H1 (cell line): ENCODE measurements around the gene MAPK8IP1. TPM values are rescaled to one million over a fixed set of nuclear protein-coding genes. Genes with fewer than 3 reads are reported as not detected.

Source experiments
- BACH1 ChIP-seq: IDR thresholded peaks from 2 replicates; pipeline ENCODE4 v1.6.1; 2012; ENCODE audit warnings: low read length, improper control_type of control experiment
- polyA plus RNA-seq, 7 experiments: library from polyadenylated mRNA; depleted of rRNA in 3 of 7; stranded (reverse) in 5 of 7; unstranded in 2 of 7; fragments of >200 nt in 5 of 7; fragments of 200-250 nt in 2 of 7; gene quantifications; 1 replicate in 5 of 7; 2 replicates in 1 of 7; 4 replicates in 1 of 7; pipeline versions ENCODE4 v1.2.1 to v1.2.3, GENCODE V29; 2011 to 2013; ENCODE audit warnings: missing spikeins in 2 of 7, mixed read lengths in 2 of 7
- total RNA-seq: library from RNA; stranded (reverse); fragmentation: NEBNext Ultra II Directional; extraction: Animal tissue kit (Norgen Biotek cat#: 25700); gene quantifications from 2 replicates; pipeline ENCODE4 v1.2.1, GENCODE V29; 2021
- TF ChIP-seq, protein P1 (sequence below): fragments of 300-600 bp; sonication (generic); IDR thresholded peaks from 2 replicates; pipeline ENCODE4 v1.7.1; 2012; ENCODE audit warnings: low read length, moderate library complexity, mild to moderate bottlenecking, inconsistent platforms; ENCODE audit not compliant: insufficient replicate concordance
- TF ChIP-seq, protein P2 (sequence below): IDR thresholded peaks from 2 replicates; pipeline ENCODE4 v1.6.1; 2012; ENCODE audit warnings: inconsistent platforms

Gene MAPK8IP1
- total and polyA plus RNA-seq, 2 of the 8 experiments (the other 6 are each of a cell fraction or from before 2014, with no cell fraction given), result 32.4 to 40.1 TPM

DNA sequence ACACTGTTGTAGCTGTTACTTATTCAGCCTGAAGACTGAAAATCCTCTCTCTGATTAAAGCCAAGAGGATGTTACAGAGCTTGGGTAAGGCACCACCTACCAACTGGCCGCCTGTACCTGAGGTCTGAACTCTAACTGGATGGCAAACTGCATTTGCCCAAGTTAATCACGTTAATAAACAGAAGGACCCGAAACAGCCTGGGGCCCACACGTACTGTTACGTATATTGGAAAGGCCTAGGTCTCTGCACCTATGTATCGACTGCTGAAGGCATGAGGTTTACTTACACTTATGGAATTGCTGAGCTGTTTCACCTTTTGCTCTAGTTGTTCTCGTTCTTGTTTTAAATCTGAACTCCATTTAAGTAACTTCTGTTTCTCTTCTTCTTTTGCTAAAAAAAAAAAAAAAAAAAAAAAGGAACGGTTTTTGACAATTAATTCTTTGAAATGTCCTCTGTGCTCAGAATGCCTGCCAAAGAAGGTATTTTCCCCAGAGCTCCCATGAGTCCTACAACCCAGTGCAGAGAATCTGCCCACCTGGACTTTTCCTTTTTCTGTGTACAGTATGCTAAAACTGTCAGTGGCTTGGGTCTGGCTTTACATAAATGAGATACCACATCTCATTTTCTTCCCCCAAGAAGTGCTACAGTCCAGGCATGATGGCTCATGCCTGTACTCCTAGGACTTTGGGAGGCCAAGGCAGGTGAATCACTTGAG lies 50.1 kb downstream of the MAPK8IP1 start (continued):
- TF ChIP-seq, protein P1, sequence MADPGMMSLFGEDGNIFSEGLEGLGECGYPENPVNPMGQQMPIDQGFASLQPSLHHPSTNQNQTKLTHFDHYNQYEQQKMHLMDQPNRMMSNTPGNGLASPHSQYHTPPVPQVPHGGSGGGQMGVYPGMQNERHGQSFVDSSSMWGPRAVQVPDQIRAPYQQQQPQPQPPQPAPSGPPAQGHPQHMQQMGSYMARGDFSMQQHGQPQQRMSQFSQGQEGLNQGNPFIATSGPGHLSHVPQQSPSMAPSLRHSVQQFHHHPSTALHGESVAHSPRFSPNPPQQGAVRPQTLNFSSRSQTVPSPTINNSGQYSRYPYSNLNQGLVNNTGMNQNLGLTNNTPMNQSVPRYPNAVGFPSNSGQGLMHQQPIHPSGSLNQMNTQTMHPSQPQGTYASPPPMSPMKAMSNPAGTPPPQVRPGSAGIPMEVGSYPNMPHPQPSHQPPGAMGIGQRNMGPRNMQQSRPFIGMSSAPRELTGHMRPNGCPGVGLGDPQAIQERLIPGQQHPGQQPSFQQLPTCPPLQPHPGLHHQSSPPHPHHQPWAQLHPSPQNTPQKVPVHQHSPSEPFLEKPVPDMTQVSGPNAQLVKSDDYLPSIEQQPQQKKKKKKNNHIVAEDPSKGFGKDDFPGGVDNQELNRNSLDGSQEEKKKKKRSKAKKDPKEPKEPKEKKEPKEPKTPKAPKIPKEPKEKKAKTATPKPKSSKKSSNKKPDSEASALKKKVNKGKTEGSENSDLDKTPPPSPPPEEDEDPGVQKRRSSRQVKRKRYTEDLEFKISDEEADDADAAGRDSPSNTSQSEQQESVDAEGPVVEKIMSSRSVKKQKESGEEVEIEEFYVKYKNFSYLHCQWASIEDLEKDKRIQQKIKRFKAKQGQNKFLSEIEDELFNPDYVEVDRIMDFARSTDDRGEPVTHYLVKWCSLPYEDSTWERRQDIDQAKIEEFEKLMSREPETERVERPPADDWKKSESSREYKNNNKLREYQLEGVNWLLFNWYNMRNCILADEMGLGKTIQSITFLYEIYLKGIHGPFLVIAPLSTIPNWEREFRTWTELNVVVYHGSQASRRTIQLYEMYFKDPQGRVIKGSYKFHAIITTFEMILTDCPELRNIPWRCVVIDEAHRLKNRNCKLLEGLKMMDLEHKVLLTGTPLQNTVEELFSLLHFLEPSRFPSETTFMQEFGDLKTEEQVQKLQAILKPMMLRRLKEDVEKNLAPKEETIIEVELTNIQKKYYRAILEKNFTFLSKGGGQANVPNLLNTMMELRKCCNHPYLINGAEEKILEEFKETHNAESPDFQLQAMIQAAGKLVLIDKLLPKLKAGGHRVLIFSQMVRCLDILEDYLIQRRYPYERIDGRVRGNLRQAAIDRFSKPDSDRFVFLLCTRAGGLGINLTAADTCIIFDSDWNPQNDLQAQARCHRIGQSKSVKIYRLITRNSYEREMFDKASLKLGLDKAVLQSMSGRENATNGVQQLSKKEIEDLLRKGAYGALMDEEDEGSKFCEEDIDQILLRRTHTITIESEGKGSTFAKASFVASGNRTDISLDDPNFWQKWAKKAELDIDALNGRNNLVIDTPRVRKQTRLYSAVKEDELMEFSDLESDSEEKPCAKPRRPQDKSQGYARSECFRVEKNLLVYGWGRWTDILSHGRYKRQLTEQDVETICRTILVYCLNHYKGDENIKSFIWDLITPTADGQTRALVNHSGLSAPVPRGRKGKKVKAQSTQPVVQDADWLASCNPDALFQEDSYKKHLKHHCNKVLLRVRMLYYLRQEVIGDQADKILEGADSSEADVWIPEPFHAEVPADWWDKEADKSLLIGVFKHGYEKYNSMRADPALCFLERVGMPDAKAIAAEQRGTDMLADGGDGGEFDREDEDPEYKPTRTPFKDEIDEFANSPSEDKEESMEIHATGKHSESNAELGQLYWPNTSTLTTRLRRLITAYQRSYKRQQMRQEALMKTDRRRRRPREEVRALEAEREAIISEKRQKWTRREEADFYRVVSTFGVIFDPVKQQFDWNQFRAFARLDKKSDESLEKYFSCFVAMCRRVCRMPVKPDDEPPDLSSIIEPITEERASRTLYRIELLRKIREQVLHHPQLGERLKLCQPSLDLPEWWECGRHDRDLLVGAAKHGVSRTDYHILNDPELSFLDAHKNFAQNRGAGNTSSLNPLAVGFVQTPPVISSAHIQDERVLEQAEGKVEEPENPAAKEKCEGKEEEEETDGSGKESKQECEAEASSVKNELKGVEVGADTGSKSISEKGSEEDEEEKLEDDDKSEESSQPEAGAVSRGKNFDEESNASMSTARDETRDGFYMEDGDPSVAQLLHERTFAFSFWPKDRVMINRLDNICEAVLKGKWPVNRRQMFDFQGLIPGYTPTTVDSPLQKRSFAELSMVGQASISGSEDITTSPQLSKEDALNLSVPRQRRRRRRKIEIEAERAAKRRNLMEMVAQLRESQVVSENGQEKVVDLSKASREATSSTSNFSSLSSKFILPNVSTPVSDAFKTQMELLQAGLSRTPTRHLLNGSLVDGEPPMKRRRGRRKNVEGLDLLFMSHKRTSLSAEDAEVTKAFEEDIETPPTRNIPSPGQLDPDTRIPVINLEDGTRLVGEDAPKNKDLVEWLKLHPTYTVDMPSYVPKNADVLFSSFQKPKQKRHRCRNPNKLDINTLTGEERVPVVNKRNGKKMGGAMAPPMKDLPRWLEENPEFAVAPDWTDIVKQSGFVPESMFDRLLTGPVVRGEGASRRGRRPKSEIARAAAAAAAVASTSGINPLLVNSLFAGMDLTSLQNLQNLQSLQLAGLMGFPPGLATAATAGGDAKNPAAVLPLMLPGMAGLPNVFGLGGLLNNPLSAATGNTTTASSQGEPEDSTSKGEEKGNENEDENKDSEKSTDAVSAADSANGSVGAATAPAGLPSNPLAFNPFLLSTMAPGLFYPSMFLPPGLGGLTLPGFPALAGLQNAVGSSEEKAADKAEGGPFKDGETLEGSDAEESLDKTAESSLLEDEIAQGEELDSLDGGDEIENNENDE, result no peak
- TF ChIP-seq BACH1, result no peak
- TF ChIP-seq, protein P2, sequence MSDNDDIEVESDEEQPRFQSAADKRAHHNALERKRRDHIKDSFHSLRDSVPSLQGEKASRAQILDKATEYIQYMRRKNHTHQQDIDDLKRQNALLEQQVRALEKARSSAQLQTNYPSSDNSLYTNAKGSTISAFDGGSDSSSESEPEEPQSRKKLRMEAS, result no peak
